ENCODE results near the gene C1orf56. TPM values are rescaled to one million over a fixed set of nuclear protein-coding genes. Genes with fewer than 3 reads are reported as not detected.
A peak's percentile ranks its signal among the peaks of the same experiment; 100 is the strongest.

C1orf56 gene
- total RNA-seq, 4 donors from 2014 or later, result 1.3 to 2.5 (median 1.4) TPM; not detected in 1

- no peaks in the 10 kb centered on the region for H3K27me3 ChIP-seq
- no peaks in the 10 kb centered on the region for H3K9me3 ChIP-seq
- DNase-seq, result no peak
- no peak for TF ChIP-seq POLR2A (IDR thresholded peaks at IDR 0.05)
- no peak for TF ChIP-seq CTCF (IDR thresholded peaks at IDR 0.05)
- H3K36me3 ChIP-seq, result peaks cover 0 to 45% (median 5%) of the 10 kb centered on the region in 3 donors
- peaks cover 0 to 32% (median 14%) of the 10 kb centered on the region in 4 donors for H3K4me1 ChIP-seq
- no peak overlapping the region for H3K27ac ChIP-seq
- no peak overlapping the region for H3K4me3 ChIP-seq
Observed at GRCh38 chr1:151051356-151052009, 3.9 kb downstream of the C1orf56 start.

GRCh38 chr1:151054971-151055547 lies 7.5 kb downstream of the C1orf56 start:
- Histone ChIP-seq H3K27me3 (no peaks in the 10 kb centered on the region), H3K4me3 (peak overlapping the region in 1 of 4 donors; percentile 72), H3K36me3 (peaks cover 0 to 45% (median 5%) of the 10 kb centered on the region in 3 donors), H3K27ac (peak overlapping the region; percentile 94 to 96 (median 96)), H3K9me3 (no peaks in the 10 kb centered on the region), H3K4me1 (peaks cover 0 to 33% (median 16%) of the 10 kb centered on the region in 4 donors)
- DNase-seq, result no peak
- TF ChIP-seq CTCF (IDR thresholded peaks at IDR 0.05), result no peak
- peak in 1 of 2 donors; percentile 30 for TF ChIP-seq POLR2A (IDR thresholded peaks at IDR 0.05)

GRCh38 chr1:151055581-151055980 lies 8.0 kb downstream of the C1orf56 start:
- H3K36me3 ChIP-seq, result peaks cover 0 to 45% (median 5%) of the 10 kb centered on the region in 3 donors
- H3K27ac ChIP-seq, result peak overlapping the region; percentile 94 to 96 (median 96)
- TF ChIP-seq POLR2A (IDR thresholded peaks at IDR 0.05), result no peak
- TF ChIP-seq CTCF (IDR thresholded peaks at IDR 0.05), result no peak
- no peak for DNase-seq
- peaks cover 0 to 33% (median 16%) of the 10 kb centered on the region in 4 donors for H3K4me1 ChIP-seq
- H3K9me3 ChIP-seq, result no peaks in the 10 kb centered on the region
- H3K4me3 ChIP-seq, result peak overlapping the region in 3 of 4 donors; percentile 8 to 94 (median 72)
- H3K27me3 ChIP-seq, result no peaks in the 10 kb centered on the region

- no peaks in the 10 kb centered on the region for H3K9me3 ChIP-seq
- H3K4me3 ChIP-seq, result peak overlapping the region; percentile 8 to 94 (median 80)
- H3K36me3 ChIP-seq, result peaks cover 0 to 45% (median 5%) of the 10 kb centered on the region in 3 donors
- peaks cover 0 to 33% (median 16%) of the 10 kb centered on the region in 4 donors for H3K4me1 ChIP-seq
- no peaks in the 10 kb centered on the region for H3K27me3 ChIP-seq
- peak overlapping the region; percentile 94 to 96 (median 96) for H3K27ac ChIP-seq
- peak in 1 of 3 donors; percentile 54 for DNase-seq
- TF ChIP-seq POLR2A (IDR thresholded peaks at IDR 0.05), result no peak
- no peak for TF ChIP-seq CTCF (IDR thresholded peaks at IDR 0.05)
Observed at GRCh38 chr1:151056149-151056548, 8.6 kb downstream of the C1orf56 start.

GRCh38 chr1:151058692-151059091 lies 11.1 kb downstream of the C1orf56 start:
- no peak for TF ChIP-seq POLR2A (IDR thresholded peaks at IDR 0.05)
- H3K4me1 ChIP-seq, result peaks cover 0 to 33% (median 16%) of the 10 kb centered on the region in 4 donors
- no peaks in the 10 kb centered on the region for H3K9me3 ChIP-seq
- no peaks in the 10 kb centered on the region for H3K27me3 ChIP-seq
- H3K36me3 ChIP-seq, result peaks cover 0 to 22% (median 5%) of the 10 kb centered on the region in 3 donors
- H3K4me3 ChIP-seq, result peak overlapping the region; percentile 72 to 94 (median 87)
- peak overlapping the region; percentile 94 to 96 (median 96) for H3K27ac ChIP-seq
- peak in 2 of 3 donors; percentile 53 to 56 for DNase-seq

All from Peyer's patch (tissue), 4 donors.